Right lobe of liver (tissue), 6 donors: Measurements from ENCODE around the gene TNS3. TPM values are rescaled to one million over a fixed set of nuclear protein-coding genes. Genes with fewer than 3 reads are reported as not detected.

Experiments used
- ATAC-seq, 4 donors: fragments of 200-7000 bp; cut with Tn5 transposase; one replicate each; pipeline ENCODE4 v1.9.1; 2020; ENCODE audit warnings: mild to moderate bottlenecking in 4 of 4, moderate library complexity in 4 of 4
- DNase-seq, 3 donors: peaks; one replicate each; pipeline ENCODE4 v3.0.0-alpha.2; 2020
- H3K27ac ChIP-seq, 3 donors: fragments of 200-600 bp; one replicate each; pipeline ENCODE4 v1.8.0; 2022
- H3K27me3 ChIP-seq, 2 donors: fragments of 200-600 bp; one replicate each; pipeline ENCODE4 v1.8.0; 2022
- H3K36me3 ChIP-seq, 4 donors: fragments of 200-600 bp; sonication (generic) in 1 of 4; one replicate each; pipeline versions ENCODE4 v1.5.1 to v1.8.0; 2017 to 2022; ENCODE audit warnings: control low read depth in 1 of 4
- H3K4me1 ChIP-seq, 4 donors: fragments of 200-600 bp; sonication (generic) in 1 of 4; one replicate each; pipeline versions ENCODE4 v1.5.1 to v1.8.0; 2017 to 2022; ENCODE audit warnings: control low read depth in 1 of 4
- H3K4me3 ChIP-seq, 3 donors: fragments of 200-600 bp; one replicate each; pipeline ENCODE4 v1.8.0; 2022
- H3K9me3 ChIP-seq, 4 donors: fragments of 200-600 bp; sonication (generic) in 1 of 4; one replicate each; pipeline versions ENCODE4 v1.5.1 to v1.8.0; 2017 to 2022; ENCODE audit warnings: control low read depth in 1 of 4
- POLR2A ChIP-seq: fragments of 450-650 bp; IDR thresholded peaks from one replicate; pipeline ENCODE4 v1.6.1; 2017; ENCODE audit warnings: antibody characterized with exemption, mild to moderate bottlenecking
- WGBS: methylation state at CpG from one replicate; pipeline ENCODE4 v1.1.6; 2018; ENCODE audit warnings: low coverage, low lambda C conversion rate; ENCODE audit not compliant: insufficient coverage; ENCODE audit errors: missing lambda C conversion rate; 5-methylcytosine and 5-hydroxymethylcytosine counted together
- intact Hi-C, 2 donors: fragments of 100-400 bp; cut with DNase I; formaldehyde crosslinking; loops; one replicate each; pipeline versions ENCODE4 v1.11.2 to v1.14.1; 2022
- total RNA-seq, 6 experiments: library from RNA; depleted of rRNA in 2 of 6; stranded (reverse); fragments of >200 nt in 2 of 6; fragmentation: NEBNext Ultra II Directional in 3 of 6; extraction: Animal tissue kit (Norgen Biotek cat#: 25700) in 3 of 6; gene quantifications; one replicate each; pipeline versions ENCODE4 v1.1.0 to v1.2.4, GENCODE V29; 2016 to 2023
- TF ChIP-seq, protein P1 (sequence below), 4 donors: fragments of 200-600 bp in 3 of 4; fragments of 450-650 bp in 1 of 4; IDR thresholded peaks; one replicate each; pipeline versions ENCODE4 v1.5.1 to v1.8.0; 2016 to 2022; ENCODE audit warnings: antibody characterized with exemption in 4 of 4, mild to moderate bottlenecking in 2 of 4
- donor health status: DM: no; HTN: yes; CAD: no.
- donor health status: DM: no; HTN: no; CAD: no.
- donor health status: DM: no; HTN: no; CAD: no.
- donor health status: DM: no; HTN: yes; CAD: no.
- donor health status: DM: no; HTN: yes; CAD: no.

Gene TNS3
- total RNA-seq, 6 experiments from 2014 or later: 51.2 to 95.0 (median 58.4) TPM

DNA sequence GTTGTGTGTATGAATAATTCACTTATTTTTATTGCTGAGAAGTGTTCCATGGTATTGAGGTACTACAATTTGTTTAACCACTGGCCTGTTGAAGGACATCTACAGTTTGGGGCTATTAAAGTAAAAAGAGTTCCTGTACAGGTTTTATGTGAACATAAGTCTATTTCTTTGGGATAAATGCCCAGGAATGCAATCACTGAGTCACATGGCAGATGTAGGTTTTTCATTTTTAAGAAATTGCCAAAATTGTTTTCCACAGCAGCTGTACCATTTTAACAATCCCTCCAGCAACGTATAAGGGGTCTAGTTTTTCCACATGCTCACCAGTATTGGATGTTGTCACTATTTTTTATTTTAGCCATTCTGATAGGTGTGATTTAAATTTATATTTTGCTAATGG, 243.9 kb downstream of the TNS3 start:
- H3K9me3 ChIP-seq: no peaks in the 10 kb centered on the region
- no peaks in the 10 kb centered on the region for H3K27me3 ChIP-seq
- no peak for TF ChIP-seq POLR2A
- TF ChIP-seq, protein P1, sequence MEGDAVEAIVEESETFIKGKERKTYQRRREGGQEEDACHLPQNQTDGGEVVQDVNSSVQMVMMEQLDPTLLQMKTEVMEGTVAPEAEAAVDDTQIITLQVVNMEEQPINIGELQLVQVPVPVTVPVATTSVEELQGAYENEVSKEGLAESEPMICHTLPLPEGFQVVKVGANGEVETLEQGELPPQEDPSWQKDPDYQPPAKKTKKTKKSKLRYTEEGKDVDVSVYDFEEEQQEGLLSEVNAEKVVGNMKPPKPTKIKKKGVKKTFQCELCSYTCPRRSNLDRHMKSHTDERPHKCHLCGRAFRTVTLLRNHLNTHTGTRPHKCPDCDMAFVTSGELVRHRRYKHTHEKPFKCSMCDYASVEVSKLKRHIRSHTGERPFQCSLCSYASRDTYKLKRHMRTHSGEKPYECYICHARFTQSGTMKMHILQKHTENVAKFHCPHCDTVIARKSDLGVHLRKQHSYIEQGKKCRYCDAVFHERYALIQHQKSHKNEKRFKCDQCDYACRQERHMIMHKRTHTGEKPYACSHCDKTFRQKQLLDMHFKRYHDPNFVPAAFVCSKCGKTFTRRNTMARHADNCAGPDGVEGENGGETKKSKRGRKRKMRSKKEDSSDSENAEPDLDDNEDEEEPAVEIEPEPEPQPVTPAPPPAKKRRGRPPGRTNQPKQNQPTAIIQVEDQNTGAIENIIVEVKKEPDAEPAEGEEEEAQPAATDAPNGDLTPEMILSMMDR (IDR thresholded peaks at IDR 0.05): no peak
- H3K4me3 ChIP-seq: no peak overlapping the region
- DNase-seq (no peak), ATAC-seq (no peak)
- intact Hi-C loops: no loop called here
- WGBS: 69% methylated on average over 1 of the region's 1 CpG
- peaks cover 0 to 17% (median 7%) of the 10 kb centered on the region in 4 donors for H3K36me3 ChIP-seq
- H3K27ac ChIP-seq: no peak overlapping the region
- H3K4me1 ChIP-seq: no peaks in the 10 kb centered on the region

GRCh38 chr7:47337531-47337930, 244.4 kb downstream of the TNS3 start:
- TF ChIP-seq POLR2A: no peak
- TF ChIP-seq, protein P1 (IDR thresholded peaks at IDR 0.05): no peak

GRCh38 chr7:47336472-47337425, 245.2 kb downstream of the TNS3 start:
- ATAC-seq (no peak), DNase-seq (peak in 1 of 3 donors; percentile 19)
- H3K36me3 ChIP-seq: peaks cover 0 to 17% (median 5%) of the 10 kb centered on the region in 4 donors
- H3K4me1 ChIP-seq: no peaks in the 10 kb centered on the region
- no peak overlapping the region for H3K4me3 ChIP-seq
- no peaks in the 10 kb centered on the region for H3K9me3 ChIP-seq
- no peak for TF ChIP-seq POLR2A
- TF ChIP-seq, protein P1 (IDR thresholded peaks at IDR 0.05): no peak
- H3K27me3 ChIP-seq: no peaks in the 10 kb centered on the region
- 72% methylated on average over 7 of the region's 12 CpGs for WGBS
- no peak overlapping the region for H3K27ac ChIP-seq
- intact Hi-C loops: no loop called here

More at GRCh38 chr7:47337531-47337930, 244.4 kb downstream of the TNS3 start:
- peak in 1 of 3 donors; percentile 39 for DNase-seq
- 68% methylated on average over 3 of the region's 3 CpGs for WGBS
- H3K9me3 ChIP-seq: no peaks in the 10 kb centered on the region
- peaks cover 0 to 17% (median 5%) of the 10 kb centered on the region in 4 donors for H3K36me3 ChIP-seq
- no peaks in the 10 kb centered on the region for H3K4me1 ChIP-seq
- no peaks in the 10 kb centered on the region for H3K27me3 ChIP-seq
- H3K27ac ChIP-seq: no peak overlapping the region
- intact Hi-C loops: no loop called here
- peak; percentile 40 to 66 (median 56) for ATAC-seq
- H3K4me3 ChIP-seq: no peak overlapping the region

- ATAC-seq: peak in 2 of 4 donors; percentile 15 to 33
- intact Hi-C loops: no loop called here
Observed at GRCh38 chr7:47335557-47336471, 246.1 kb downstream of the TNS3 start.

More at GRCh38 chr7:47335557-47336471, 246.1 kb downstream of the TNS3 start:
- Histone ChIP-seq H3K4me1 (no peaks in the 10 kb centered on the region), H3K4me3 (no peak overlapping the region), H3K27me3 (no peaks in the 10 kb centered on the region), H3K9me3 (no peaks in the 10 kb centered on the region), H3K36me3 (peaks cover 0 to 17% (median 5%) of the 10 kb centered on the region in 4 donors), H3K27ac (no peak overlapping the region)
- TF ChIP-seq POLR2A: no peak
- TF ChIP-seq, protein P1 (IDR thresholded peaks at IDR 0.05): no peak
- DNase-seq: no peak
- WGBS: 71% methylated on average over 8 of the region's 10 CpGs
